ENCODE data around the gene WFDC1.

WFDC1 gene

GRCh38 chr16:84274515-84274914 lies 20.2 kb upstream of the WFDC1 start:
- DNase-seq, result no peak

- no peak for DNase-seq
Observed at GRCh38 chr16:84275585-84276151, 19.0 kb upstream of the WFDC1 start.

- peak in 1 of 2 experiments; percentile 59 for DNase-seq
Observed at GRCh38 chr16:84277244-84277823, 17.3 kb upstream of the WFDC1 start.

- DNase-seq, result no peak
Observed at GRCh38 chr16:84278333-84278732, 16.3 kb upstream of the WFDC1 start.

- DNase-seq, result no peak
Observed at GRCh38 chr16:84278968-84279367, 15.7 kb upstream of the WFDC1 start.

- DNase-seq, result no peak
Observed at GRCh38 chr16:84279881-84280280, 14.8 kb upstream of the WFDC1 start.

- DNase-seq, result peak in 1 of 2 experiments; percentile 6
Observed at GRCh38 chr16:84281074-84281473, 13.6 kb upstream of the WFDC1 start.

- no peak for DNase-seq
Observed at GRCh38 chr16:84282533-84282932, 12.1 kb upstream of the WFDC1 start.

- no peak for DNase-seq
Observed at GRCh38 chr16:84283314-84284153, 11.1 kb upstream of the WFDC1 start.

GRCh38 chr16:84284154-84284722 lies 10.4 kb upstream of the WFDC1 start:
- DNase-seq, result no peak

GRCh38 chr16:84286578-84287240 lies 8.0 kb upstream of the WFDC1 start:
- no peak for DNase-seq

GRCh38 chr16:84288902-84289301 lies 5.8 kb upstream of the WFDC1 start:
- no peak for DNase-seq

GRCh38 chr16:84291226-84291625 lies 3.5 kb upstream of the WFDC1 start:
- no peak for DNase-seq

GRCh38 chr16:84292011-84292410 lies 2.7 kb upstream of the WFDC1 start:
- no peak for DNase-seq

GRCh38 chr16:84293406-84293805 lies 1.3 kb upstream of the WFDC1 start:
- DNase-seq, result no peak

- no peak for DNase-seq
Observed at GRCh38 chr16:84294117-84294516, 561 bp upstream of the WFDC1 start.

- no peak for DNase-seq
Observed at GRCh38 chr16:84295203-84295860, 654 bp downstream of the WFDC1 start.

- DNase-seq, result no peak
Observed at GRCh38 chr16:84298376-84298899, 3.8 kb downstream of the WFDC1 start.

- DNase-seq, result no peak
Observed at GRCh38 chr16:84299734-84300440, 5.2 kb downstream of the WFDC1 start.

- DNase-seq, result no peak
Observed at GRCh38 chr16:84302111-84302954, 7.7 kb downstream of the WFDC1 start.

GRCh38 chr16:84303023-84303422 lies 8.3 kb downstream of the WFDC1 start:
- no peak for DNase-seq

All from NCI-H526 (cell line).